TTC549 (cell line): ENCODE measurements around the gene FGR.
A peak's percentile ranks its signal among the peaks of the same experiment; 100 is the strongest.

Source experiments
- FAIRE-seq: peaks from 2 replicates; lab custom pipeline; 2012; peaks lifted over from hg19 to GRCh38; lab: Jason Lieb, UNC

Gene FGR

GRCh38 chr1:27585684-27586083 lies 49.3 kb downstream of the FGR start:
- no peak for FAIRE-seq

- FAIRE-seq, result no peak
Observed at GRCh38 chr1:27584453-27584852, 50.5 kb downstream of the FGR start.

- no peak for FAIRE-seq
Observed at GRCh38 chr1:27583479-27583878, 51.5 kb downstream of the FGR start.

GRCh38 chr1:27581823-27582243 lies 53.2 kb downstream of the FGR start:
- FAIRE-seq, result no peak

- no peak for FAIRE-seq
Observed at GRCh38 chr1:27577504-27578188, 57.3 kb downstream of the FGR start.

- FAIRE-seq, result no peak
Observed at GRCh38 chr1:27576806-27577227, 58.2 kb downstream of the FGR start.

GRCh38 chr1:27575840-27576331 lies 59.1 kb downstream of the FGR start:
- FAIRE-seq, result no peak

GRCh38 chr1:27574871-27575831 lies 59.8 kb downstream of the FGR start:
- FAIRE-seq, result no peak

- FAIRE-seq, result no peak
Observed at GRCh38 chr1:27574001-27574781, 60.8 kb downstream of the FGR start.

- FAIRE-seq, result no peak
Observed at GRCh38 chr1:27572679-27573426, 62.1 kb downstream of the FGR start.

GRCh38 chr1:27572019-27572678 lies 62.8 kb downstream of the FGR start:
- no peak for FAIRE-seq

GRCh38 chr1:27571439-27572018 lies 63.5 kb downstream of the FGR start:
- no peak for FAIRE-seq

- FAIRE-seq, result no peak
Observed at GRCh38 chr1:27570784-27571183, 64.2 kb downstream of the FGR start.

GRCh38 chr1:27570356-27570755 lies 64.6 kb downstream of the FGR start:
- no peak for FAIRE-seq

GRCh38 chr1:27569506-27570291 lies 65.3 kb downstream of the FGR start:
- no peak for FAIRE-seq

GRCh38 chr1:27569088-27569460 lies 65.9 kb downstream of the FGR start:
- FAIRE-seq, result no peak

- peak; percentile 3 for FAIRE-seq
Observed at GRCh38 chr1:27568300-27569087, 66.5 kb downstream of the FGR start.

GRCh38 chr1:27567971-27568299 lies 67.0 kb downstream of the FGR start:
- FAIRE-seq, result no peak

GRCh38 chr1:27567146-27567526 lies 67.8 kb downstream of the FGR start:
- no peak for FAIRE-seq
